ENCODE data around the gene EML6. TPM values are rescaled to one million over a fixed set of nuclear protein-coding genes. Genes with fewer than 3 reads are reported as not detected.

Gene EML6
- total and polyA plus RNA-seq, 2 experiments from 2014 or later: 2.7 to 6.2 TPM

GRCh38 chr2:55019526-55020258 is 296.2 kb downstream of the EML6 start (continued):
- TF ChIP-seq, protein P1, sequence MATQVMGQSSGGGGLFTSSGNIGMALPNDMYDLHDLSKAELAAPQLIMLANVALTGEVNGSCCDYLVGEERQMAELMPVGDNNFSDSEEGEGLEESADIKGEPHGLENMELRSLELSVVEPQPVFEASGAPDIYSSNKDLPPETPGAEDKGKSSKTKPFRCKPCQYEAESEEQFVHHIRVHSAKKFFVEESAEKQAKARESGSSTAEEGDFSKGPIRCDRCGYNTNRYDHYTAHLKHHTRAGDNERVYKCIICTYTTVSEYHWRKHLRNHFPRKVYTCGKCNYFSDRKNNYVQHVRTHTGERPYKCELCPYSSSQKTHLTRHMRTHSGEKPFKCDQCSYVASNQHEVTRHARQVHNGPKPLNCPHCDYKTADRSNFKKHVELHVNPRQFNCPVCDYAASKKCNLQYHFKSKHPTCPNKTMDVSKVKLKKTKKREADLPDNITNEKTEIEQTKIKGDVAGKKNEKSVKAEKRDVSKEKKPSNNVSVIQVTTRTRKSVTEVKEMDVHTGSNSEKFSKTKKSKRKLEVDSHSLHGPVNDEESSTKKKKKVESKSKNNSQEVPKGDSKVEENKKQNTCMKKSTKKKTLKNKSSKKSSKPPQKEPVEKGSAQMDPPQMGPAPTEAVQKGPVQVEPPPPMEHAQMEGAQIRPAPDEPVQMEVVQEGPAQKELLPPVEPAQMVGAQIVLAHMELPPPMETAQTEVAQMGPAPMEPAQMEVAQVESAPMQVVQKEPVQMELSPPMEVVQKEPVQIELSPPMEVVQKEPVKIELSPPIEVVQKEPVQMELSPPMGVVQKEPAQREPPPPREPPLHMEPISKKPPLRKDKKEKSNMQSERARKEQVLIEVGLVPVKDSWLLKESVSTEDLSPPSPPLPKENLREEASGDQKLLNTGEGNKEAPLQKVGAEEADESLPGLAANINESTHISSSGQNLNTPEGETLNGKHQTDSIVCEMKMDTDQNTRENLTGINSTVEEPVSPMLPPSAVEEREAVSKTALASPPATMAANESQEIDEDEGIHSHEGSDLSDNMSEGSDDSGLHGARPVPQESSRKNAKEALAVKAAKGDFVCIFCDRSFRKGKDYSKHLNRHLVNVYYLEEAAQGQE (IDR thresholded peaks at IDR 0.05; ENCODE audit: unreplicated experiment): no peak
- TF ChIP-seq EZH2phosphoT487 (IDR thresholded peaks at IDR 0.05; ENCODE audit: unreplicated experiment) (no peak), CREB1 (CRISPR knock-in tag; IDR thresholded peaks at IDR 0.05; ENCODE audit: low read depth) (no peak), CTCF (conservative IDR thresholded peaks at IDR 0.05; ENCODE audit: low read depth in 2 of 2) (no peak), STAT1 (IDR thresholded peaks at IDR 0.05; ENCODE audit: unreplicated experiment) (no peak)
- TF ChIP-seq, protein P2, sequence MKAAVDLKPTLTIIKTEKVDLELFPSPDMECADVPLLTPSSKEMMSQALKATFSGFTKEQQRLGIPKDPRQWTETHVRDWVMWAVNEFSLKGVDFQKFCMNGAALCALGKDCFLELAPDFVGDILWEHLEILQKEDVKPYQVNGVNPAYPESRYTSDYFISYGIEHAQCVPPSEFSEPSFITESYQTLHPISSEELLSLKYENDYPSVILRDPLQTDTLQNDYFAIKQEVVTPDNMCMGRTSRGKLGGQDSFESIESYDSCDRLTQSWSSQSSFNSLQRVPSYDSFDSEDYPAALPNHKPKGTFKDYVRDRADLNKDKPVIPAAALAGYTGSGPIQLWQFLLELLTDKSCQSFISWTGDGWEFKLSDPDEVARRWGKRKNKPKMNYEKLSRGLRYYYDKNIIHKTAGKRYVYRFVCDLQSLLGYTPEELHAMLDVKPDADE (IDR thresholded peaks at IDR 0.05): no peak

Small RNA genes lying within 50 kb of the gene (small RNA-seq; reads per million reads assigned to genes)
- gene RNU6-433P (ENCODE audit: low replicate concordance): not detected
- gene RNU7-81P (ENCODE audit: low replicate concordance): not detected

Measured in GM23338 (cell line).